GM18873 (cell line): ENCODE results near the gene EIF4A3.
"Not testable (repeated sequence)": the region's sequence is repeated elsewhere in the genome, so short reads cannot be mapped to it uniquely, and the experiment has no call there.

Experiments used
- ATAC-seq: cut with Tn5 transposase; IDR thresholded peaks from one replicate; pipeline ENCODE4 v1.9.1; 2021; ENCODE audit warnings: mild to moderate bottlenecking, moderate library complexity, moderate number of reproducible peaks; ENCODE audit not compliant: unreplicated experiment, low FRiP score

EIF4A3 gene

GRCh38 chr17:80103449-80104085 lies 43.4 kb downstream of the EIF4A3 start:
- no peak for ATAC-seq

GRCh38 chr17:80102664-80103448 lies 44.1 kb downstream of the EIF4A3 start:
- ATAC-seq = no peak

- no peak for ATAC-seq
Measured at GRCh38 chr17:80101946-80102663, 44.8 kb downstream of the EIF4A3 start.

- ATAC-seq = no peak
Measured at GRCh38 chr17:80101011-80101945, 45.6 kb downstream of the EIF4A3 start, which contains the start of gene GAA. TSS of gene GAA (plus strand) at chr17:80101581. CDS start at chr17:80104587, 3,006 bp downstream.

GRCh38 chr17:80100035-80100323 lies 46.9 kb downstream of the EIF4A3 start:
- ATAC-seq = no peak

- ATAC-seq = no peak
Measured at GRCh38 chr17:80099291-80100034, 47.5 kb downstream of the EIF4A3 start.

- no peak for ATAC-seq
Measured at GRCh38 chr17:80097844-80098691, 48.9 kb downstream of the EIF4A3 start.

- no peak for ATAC-seq
Measured at GRCh38 chr17:80097127-80097621, 49.8 kb downstream of the EIF4A3 start.

GRCh38 chr17:80096561-80097021 lies 50.3 kb downstream of the EIF4A3 start:
- no peak for ATAC-seq

- no peak for ATAC-seq
Measured at GRCh38 chr17:80095844-80096475, 51.0 kb downstream of the EIF4A3 start.

- ATAC-seq = no peak
Measured at GRCh38 chr17:80095038-80095843, 51.7 kb downstream of the EIF4A3 start.

GRCh38 chr17:80092959-80093358 lies 54.0 kb downstream of the EIF4A3 start:
- no peak for ATAC-seq

- ATAC-seq = no peak
Measured at GRCh38 chr17:80091376-80091775, 55.6 kb downstream of the EIF4A3 start.

- not testable (repeated sequence) for ATAC-seq
Measured at GRCh38 chr17:80090164-80090563, 56.8 kb downstream of the EIF4A3 start.

- no peak for ATAC-seq
Measured at GRCh38 chr17:80089762-80090161, 57.2 kb downstream of the EIF4A3 start.

- ATAC-seq = no peak
Measured at GRCh38 chr17:80087346-80088265, 59.3 kb downstream of the EIF4A3 start.
